GM20000 (cell line): ENCODE results near the gene INPP5A.

Experiments used
- DNase-seq: peaks from one replicate; pipeline ENCODE4 v3.0.0; 2012; ENCODE audit warnings: low spot score
- TF ChIP-seq, protein P1 (sequence below): IDR thresholded peaks from 2 replicates; pipeline ENCODE4 v1.5.1; 2012; ENCODE audit warnings: mild to moderate bottlenecking, control low read depth; ENCODE audit errors: extremely low read depth, missing control alignments

The INPP5A gene

DNA sequence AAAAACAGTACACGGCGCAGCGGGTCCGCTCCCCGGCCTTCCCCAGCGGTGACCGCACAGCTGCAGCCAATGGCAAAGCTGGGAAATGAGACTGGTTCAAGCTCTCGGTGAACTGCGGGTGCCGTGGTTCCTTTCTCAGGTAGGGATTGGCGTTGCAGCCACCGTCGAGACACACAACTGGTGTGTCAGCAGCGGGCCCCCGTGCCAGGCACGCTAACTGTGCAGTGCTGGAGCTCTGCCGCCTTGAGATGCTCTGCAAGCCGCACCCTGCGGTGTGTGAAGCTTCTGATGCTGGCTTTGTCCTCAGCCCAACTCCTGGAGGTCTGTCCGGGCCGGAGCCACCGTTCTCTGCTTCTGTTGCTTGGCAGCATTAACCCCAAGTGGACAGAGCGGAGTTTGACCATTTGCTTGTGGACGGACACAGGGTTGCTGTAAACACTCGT lies 269.0 kb downstream of the INPP5A start:
- TF ChIP-seq, protein P1, sequence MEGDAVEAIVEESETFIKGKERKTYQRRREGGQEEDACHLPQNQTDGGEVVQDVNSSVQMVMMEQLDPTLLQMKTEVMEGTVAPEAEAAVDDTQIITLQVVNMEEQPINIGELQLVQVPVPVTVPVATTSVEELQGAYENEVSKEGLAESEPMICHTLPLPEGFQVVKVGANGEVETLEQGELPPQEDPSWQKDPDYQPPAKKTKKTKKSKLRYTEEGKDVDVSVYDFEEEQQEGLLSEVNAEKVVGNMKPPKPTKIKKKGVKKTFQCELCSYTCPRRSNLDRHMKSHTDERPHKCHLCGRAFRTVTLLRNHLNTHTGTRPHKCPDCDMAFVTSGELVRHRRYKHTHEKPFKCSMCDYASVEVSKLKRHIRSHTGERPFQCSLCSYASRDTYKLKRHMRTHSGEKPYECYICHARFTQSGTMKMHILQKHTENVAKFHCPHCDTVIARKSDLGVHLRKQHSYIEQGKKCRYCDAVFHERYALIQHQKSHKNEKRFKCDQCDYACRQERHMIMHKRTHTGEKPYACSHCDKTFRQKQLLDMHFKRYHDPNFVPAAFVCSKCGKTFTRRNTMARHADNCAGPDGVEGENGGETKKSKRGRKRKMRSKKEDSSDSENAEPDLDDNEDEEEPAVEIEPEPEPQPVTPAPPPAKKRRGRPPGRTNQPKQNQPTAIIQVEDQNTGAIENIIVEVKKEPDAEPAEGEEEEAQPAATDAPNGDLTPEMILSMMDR = no peak
- DNase-seq = no peak

GRCh38 chr10:132807621-132808049 lies 270.0 kb downstream of the INPP5A start:
- TF ChIP-seq, protein P1 = no peak
- no peak for DNase-seq

DNA sequence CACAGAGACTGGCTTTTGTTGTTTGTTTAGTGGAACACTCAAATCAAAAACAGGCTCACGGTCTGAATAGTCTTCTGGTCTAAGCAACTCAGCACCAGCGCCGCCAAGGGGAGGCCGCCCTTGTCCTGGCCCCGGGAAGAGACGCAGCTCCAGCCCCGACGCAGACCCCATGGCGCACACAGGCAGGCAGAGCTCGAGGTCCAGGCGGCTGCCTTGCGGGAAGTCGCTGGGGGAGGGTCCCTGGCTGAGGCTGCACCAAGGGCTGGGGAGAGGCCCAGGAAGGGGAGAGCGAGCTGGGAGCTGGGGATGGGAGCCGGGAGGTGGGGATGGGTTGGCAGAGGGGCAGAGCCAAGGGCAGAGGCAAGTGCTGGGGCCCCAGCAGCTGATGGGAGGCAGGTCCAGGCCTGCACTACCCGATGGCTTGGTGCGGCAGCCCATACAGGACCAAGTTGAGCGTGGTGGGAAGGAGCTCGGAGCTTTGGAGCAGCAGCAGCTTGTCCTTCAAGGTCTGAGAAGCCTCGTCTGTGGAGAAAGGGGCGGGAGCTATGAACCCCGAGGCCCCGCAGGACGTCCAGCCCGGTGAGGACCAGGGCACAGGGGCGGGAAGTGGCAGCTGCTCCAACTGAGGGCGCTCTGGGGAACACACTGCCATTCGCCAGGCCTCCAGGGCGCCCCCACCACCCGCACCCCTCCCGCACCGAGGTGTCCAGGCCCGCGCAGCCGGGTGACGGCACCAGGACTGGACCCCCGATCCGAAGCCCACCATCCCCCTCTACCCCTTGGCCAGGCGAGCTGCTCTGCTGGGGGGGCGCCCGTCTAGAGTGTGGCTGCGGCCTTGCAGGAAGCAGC lies 271.0 kb downstream of the INPP5A start:
- no peak for DNase-seq
- TF ChIP-seq, protein P1 = no peak

GRCh38 chr10:132809232-132810140 lies 271.9 kb downstream of the INPP5A start:
- no peak for DNase-seq
- TF ChIP-seq, protein P1 = no peak

DNA sequence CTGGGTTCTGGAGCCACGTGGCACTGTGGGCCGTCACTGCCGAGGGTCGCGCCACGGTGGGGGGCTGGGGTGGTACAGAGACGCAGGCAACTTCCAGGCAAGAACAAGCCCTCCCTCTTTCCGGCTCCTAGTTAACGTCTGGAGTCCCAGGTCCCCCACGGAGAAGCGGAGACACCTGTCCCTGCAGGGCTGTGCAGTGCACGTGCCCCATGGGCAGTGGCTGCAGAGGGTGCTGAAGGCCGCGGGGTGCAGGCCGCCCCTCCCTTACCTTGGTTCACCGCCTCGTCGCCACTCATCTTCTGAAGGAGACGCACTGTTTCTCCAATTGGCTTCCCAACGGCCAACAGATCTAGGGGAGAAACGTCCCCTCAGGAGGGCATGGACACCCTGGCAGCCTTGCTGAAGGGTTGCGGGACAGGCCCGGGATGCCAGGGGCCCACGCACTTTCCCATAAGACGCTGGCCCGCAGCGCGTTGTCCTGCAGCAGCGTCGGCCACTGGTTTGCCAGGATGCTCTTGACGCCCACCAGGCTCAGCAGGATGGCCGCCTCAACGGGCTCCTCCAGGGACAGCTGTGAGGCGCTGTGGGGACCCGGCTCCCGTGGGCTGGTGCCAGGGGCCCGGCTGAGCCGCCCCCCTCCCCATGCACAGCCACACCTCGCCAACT lies 272.7 kb downstream of the INPP5A start:
- DNase-seq = no peak

DNA sequence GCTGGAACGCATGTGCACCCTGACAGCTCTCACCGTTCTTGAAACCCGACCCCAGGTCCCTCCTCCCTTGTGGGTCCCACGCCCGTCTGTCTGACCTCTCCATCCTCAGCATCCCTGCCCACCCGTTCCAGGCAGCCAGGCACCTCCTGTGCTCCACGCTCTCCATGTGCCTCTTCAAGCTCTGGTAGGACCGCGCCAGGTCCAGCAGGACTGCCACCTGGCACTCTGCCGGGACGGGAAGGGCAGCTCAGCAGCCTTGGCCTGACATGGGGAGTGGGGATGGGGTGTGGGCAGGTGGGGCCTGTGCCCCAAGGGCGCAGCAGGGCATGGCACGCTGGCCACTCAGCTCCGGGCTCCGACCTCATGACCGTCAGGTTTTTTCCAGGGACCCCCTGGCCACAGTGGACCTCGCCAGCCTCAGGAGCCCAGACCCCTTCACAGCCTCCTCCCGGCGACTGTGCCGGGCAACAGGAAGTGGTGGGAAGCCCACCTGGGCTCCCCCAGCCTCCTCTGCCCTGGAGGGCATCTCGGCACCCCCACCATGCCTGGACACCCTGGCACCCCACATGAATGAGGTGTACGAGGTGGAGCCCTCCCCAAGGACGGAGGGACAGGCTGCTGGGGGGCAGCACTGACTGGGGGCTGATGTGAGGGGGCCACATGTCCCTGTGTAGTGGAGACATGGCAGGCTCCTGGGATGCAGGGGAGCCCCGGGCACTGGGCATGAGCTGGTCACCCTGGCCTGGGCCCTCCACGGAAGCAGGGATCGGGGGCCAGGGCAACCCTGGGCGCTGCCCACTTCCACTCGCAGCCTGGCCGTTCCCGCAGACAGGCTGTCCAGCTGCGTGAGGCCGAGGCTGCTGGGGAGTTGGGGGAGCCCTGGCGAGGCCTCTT lies 273.5 kb downstream of the INPP5A start:
- no peak for DNase-seq
- TF ChIP-seq, protein P1 = no peak

More for the DNA sequence above, 272.7 kb downstream of the INPP5A start:
- TF ChIP-seq, protein P1 = no peak
